Left ventricle myocardium inferior (tissue), 1 donor: ENCODE measurements around the gene HILPDA. TPM values are rescaled to one million over a fixed set of nuclear protein-coding genes. Genes with fewer than 3 reads are reported as not detected.

Experiments used
- DNase-seq: peaks from one replicate; pipeline ENCODE4 v3.0.0-alpha.2; 2020
- H3K27ac ChIP-seq: fragments of 200-600 bp; replicated peaks from 2 replicates; pipeline ENCODE4 v1.8.0; 2021
- H3K27me3 ChIP-seq: fragments of 200-600 bp; 2 replicates; pipeline ENCODE4 v1.8.0; 2021; ENCODE audit warnings: low read depth
- H3K36me3 ChIP-seq: fragments of 200-600 bp; 2 replicates; pipeline ENCODE4 v1.8.0; 2021
- H3K4me1 ChIP-seq: fragments of 200-600 bp; 2 replicates; pipeline ENCODE4 v1.8.0; 2021
- H3K4me3 ChIP-seq: fragments of 200-600 bp; 2 replicates; pipeline ENCODE4 v1.8.0; 2021; ENCODE audit warnings: mild to moderate bottlenecking, moderate library complexity
- H3K9me3 ChIP-seq: fragments of 200-600 bp; replicated peaks from 2 replicates; pipeline ENCODE4 v1.8.0; 2021
- intact Hi-C: fragments of 100-400 bp; cut with micrococcal nuclease; formaldehyde crosslinking; loops from one replicate; pipeline ENCODE4 v1.11.0; 2022
- total RNA-seq: library from RNA; stranded (reverse); fragmentation: NEBNext Ultra II Directional; extraction: Animal tissue kit (Norgen Biotek cat#: 25700); gene quantifications from one replicate; pipeline ENCODE4 v1.2.1, GENCODE V29; 2021
- TF ChIP-seq, protein P1 (sequence below): fragments of 200-600 bp; IDR thresholded peaks from 2 replicates; pipeline ENCODE4 v1.8.0; 2021; ENCODE audit warnings: antibody characterized with exemption, mild to moderate bottlenecking, borderline replicate concordance
- donor health status: DM: no; HTN: yes; CAD: no; lungs with severe emphysema.

The HILPDA gene
- total RNA-seq, 1 donor from 2014 or later, result 7.9 TPM

DNA sequence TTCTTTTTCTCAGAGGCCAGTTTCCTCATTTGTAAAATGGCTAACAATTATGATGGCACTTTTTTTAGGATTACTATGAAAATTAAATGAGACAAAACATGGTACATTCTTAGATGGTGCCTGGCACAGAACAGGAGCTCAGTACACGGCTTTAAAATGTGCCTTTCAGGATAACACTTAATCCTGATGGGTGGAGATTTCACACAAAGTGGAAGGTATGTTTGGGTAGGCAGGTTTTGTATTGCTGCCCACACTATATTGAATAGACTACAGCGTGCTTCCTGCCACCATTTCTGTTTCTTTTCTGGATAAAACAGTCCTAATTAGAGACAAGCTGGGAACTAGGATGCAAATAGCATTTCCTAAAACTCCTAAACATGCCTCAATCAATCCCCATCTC lies 23.9 kb upstream of the HILPDA start:
- H3K4me3 ChIP-seq, result no peak overlapping the region
- no peaks in the 10 kb centered on the region for H3K27me3 ChIP-seq
- intact Hi-C loops, result no loop called here
- H3K4me1 ChIP-seq, result peaks cover 2% of the 10 kb centered on the region
- DNase-seq, result no peak
- H3K9me3 ChIP-seq, result no peaks in the 10 kb centered on the region
- TF ChIP-seq, protein P1, sequence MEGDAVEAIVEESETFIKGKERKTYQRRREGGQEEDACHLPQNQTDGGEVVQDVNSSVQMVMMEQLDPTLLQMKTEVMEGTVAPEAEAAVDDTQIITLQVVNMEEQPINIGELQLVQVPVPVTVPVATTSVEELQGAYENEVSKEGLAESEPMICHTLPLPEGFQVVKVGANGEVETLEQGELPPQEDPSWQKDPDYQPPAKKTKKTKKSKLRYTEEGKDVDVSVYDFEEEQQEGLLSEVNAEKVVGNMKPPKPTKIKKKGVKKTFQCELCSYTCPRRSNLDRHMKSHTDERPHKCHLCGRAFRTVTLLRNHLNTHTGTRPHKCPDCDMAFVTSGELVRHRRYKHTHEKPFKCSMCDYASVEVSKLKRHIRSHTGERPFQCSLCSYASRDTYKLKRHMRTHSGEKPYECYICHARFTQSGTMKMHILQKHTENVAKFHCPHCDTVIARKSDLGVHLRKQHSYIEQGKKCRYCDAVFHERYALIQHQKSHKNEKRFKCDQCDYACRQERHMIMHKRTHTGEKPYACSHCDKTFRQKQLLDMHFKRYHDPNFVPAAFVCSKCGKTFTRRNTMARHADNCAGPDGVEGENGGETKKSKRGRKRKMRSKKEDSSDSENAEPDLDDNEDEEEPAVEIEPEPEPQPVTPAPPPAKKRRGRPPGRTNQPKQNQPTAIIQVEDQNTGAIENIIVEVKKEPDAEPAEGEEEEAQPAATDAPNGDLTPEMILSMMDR, result no peak
- no peak overlapping the region for H3K27ac ChIP-seq
- no peaks in the 10 kb centered on the region for H3K36me3 ChIP-seq

DNA sequence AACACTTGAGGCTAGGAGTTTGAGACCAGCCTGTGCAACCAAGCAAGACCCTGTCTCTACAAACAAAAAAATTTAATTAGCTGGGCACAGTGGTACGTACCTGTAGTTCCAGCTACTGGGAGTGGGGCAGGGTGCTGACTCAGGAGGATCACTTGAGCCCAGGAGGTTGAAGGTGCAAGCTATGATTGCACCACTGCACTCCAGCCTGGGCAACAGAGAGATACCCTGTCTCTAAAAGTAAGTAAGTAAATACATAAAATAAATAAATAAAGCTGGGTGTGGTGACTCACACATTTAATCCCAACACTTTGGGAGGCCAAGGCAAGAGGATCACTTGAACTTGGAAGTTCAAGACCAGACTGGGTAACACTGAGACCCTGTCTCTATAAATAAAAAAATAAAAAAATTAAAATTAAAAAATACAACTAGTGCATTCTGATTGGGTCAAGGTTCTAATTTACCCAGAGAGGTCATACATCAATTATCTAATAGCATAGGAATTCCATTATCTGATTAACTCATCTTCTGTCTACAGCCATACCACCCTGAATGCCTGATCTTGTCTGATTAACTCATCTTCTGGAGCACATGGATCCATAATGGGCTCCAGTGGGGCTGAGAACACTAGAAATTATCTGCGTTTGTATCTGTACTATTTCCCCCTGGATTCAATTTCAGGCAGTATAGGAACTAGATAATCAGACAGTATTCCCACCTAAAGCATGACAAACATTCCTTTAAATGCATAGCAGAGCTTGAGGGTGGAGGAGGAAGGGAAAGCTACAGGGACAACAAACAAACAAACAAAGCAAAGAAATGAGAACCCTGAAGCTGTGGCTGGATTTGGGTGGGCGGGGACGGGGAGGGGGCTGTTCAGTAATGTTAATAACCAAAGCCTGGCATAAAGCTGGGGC lies 21.0 kb upstream of the HILPDA start:
- H3K4me3 ChIP-seq, result no peak overlapping the region
- H3K4me1 ChIP-seq, result no peaks in the 10 kb centered on the region
- H3K27ac ChIP-seq, result no peak overlapping the region
- intact Hi-C loops, result no loop called here
- DNase-seq, result no peak
- no peaks in the 10 kb centered on the region for H3K27me3 ChIP-seq
- H3K9me3 ChIP-seq, result no peaks in the 10 kb centered on the region
- TF ChIP-seq, protein P1, result no peak
- H3K36me3 ChIP-seq, result no peaks in the 10 kb centered on the region

DNA sequence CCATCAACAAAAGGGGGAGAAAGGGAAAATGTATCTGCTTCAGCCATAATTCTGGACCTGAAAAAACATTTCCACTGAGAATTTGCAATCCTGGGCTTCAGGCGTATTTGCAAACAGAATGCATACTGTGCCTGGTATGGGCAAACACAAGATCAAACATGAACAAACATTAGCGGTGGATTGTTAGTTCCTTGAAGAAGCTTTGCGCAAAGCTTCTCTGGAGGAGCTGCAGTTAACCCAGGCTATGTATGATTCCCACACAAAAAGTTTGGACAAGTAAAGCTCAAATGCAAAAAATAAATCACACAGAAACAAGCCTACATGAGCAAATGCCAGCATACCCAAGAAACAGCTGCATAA lies 20.4 kb upstream of the HILPDA start:
- H3K4me1 ChIP-seq, result no peaks in the 10 kb centered on the region
- H3K27ac ChIP-seq, result no peak overlapping the region
- no peaks in the 10 kb centered on the region for H3K27me3 ChIP-seq
- no peak for DNase-seq
- H3K4me3 ChIP-seq, result no peak overlapping the region
- TF ChIP-seq, protein P1, result no peak
- intact Hi-C loops, result no loop called here
- H3K9me3 ChIP-seq, result no peaks in the 10 kb centered on the region
- H3K36me3 ChIP-seq, result no peaks in the 10 kb centered on the region

DNA sequence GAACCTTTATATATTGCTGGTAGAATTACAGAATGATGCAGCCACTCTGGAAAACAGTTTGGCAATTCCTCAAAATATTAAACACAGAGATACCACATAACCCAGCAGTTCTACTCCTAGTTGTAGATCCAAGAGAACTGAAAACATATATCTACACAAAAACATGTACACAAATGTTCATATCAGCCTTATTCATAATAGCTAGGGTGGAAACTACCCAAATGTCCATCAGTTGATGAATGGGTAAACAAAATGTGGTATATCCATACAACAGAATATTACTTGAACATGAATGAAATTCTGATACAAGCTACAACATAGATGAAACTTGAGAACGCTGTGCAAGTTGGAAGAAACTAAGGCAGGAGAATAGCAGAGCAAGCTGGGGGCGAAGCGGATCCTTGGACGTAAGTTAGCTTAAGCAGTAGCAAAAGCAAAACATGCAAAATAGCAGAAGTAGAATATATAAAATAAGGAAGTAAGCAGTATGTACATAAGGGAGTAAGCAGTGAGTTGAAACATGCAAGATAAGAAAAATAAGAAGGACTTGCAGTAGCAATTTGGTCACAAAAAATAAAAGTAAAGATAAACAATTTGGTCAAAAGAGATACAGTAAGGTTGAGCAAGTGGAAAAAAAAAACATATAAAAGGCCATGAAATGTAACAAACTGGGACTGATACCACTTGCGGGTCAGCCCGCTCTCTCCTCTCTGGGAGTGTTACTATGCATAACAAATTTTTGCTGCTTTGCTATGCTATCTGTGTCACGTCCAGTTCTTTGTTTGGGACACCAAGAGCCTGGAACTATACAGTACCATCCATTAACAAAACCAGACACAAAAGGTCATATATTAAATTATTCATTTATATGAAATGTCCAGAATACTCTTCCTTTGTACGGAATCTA lies 18.0 kb upstream of the HILPDA start:
- TF ChIP-seq, protein P1, result no peak
- no peak overlapping the region for H3K27ac ChIP-seq
- no peaks in the 10 kb centered on the region for H3K9me3 ChIP-seq
- no peak for DNase-seq
- intact Hi-C loops, result no loop called here
- no peak overlapping the region for H3K4me3 ChIP-seq
- H3K36me3 ChIP-seq, result no peaks in the 10 kb centered on the region
- no peaks in the 10 kb centered on the region for H3K27me3 ChIP-seq
- H3K4me1 ChIP-seq, result no peaks in the 10 kb centered on the region

DNA sequence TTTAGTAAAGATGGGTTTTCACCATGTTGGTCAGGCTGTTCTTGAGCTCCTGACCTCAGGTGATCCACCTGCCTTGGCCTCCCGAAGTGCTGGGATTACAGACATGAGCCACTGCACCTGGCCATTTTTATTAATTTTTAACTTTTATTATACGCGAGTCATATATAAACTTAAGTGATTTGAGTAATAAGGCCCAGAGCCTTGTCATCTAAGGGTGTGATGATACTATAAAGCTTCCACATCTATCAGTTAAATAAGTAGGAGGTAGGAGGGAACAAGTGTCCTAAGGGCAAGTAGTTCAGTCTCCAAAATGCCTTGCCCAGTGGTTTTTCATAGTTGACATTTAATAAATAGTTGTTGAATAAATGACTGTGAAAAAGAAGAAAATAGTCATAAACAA lies 13.3 kb upstream of the HILPDA start:
- H3K36me3 ChIP-seq, result no peaks in the 10 kb centered on the region
- H3K9me3 ChIP-seq, result no peaks in the 10 kb centered on the region
- no peaks in the 10 kb centered on the region for H3K27me3 ChIP-seq
- no peak overlapping the region for H3K27ac ChIP-seq
- intact Hi-C loops, result no loop called here
- H3K4me3 ChIP-seq, result no peak overlapping the region
- TF ChIP-seq, protein P1, result no peak
- H3K4me1 ChIP-seq, result peaks cover 8% of the 10 kb centered on the region
- DNase-seq, result no peak
